Measurements from ENCODE around the gene DRAM2.

DNA sequence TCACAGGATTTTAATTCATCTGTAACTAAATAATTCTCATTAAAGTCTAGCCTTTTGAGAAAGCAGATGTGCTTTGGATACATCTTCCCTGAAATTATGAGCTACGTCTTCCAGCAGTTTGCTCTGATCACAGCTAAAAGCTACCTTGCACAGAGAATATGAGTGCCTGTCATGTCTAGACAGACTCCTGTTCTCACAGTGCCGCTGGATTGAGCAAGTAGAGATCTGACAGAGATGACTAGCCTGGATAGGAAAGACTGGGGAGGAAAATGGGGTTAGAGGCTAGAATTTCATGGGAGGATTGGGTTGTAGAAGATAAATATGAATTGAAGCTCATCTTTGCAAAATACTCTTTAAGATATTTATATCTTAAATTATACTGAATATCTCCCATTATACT lies 24.3 kb upstream of the DRAM2 start:
- TF ChIP-seq ZKSCAN8 (CRISPR knock-in tag; IDR thresholded peaks at IDR 0.05) (no peak), POLR2A (conservative IDR thresholded peaks at IDR 0.05) (no peak), SAFB2 (IDR thresholded peaks at IDR 0.05; ENCODE audit: borderline replicate concordance, low read depth, low read length, severe bottlenecking) (no peak), ZNF274 (IDR thresholded peaks at IDR 0.05; ENCODE audit: borderline replicate concordance, low read depth, low read length) (no peak), ZNF408 (CRISPR knock-in tag; IDR thresholded peaks at IDR 0.05; ENCODE audit: low read depth) (no peak), MCM2 (IDR thresholded peaks at IDR 0.05; ENCODE audit: low read depth) (no peak), ZC3H4 (CRISPR knock-in tag; IDR thresholded peaks at IDR 0.05; ENCODE audit: borderline replicate concordance) (no peak), HMG20A (CRISPR knock-in tag; conservative IDR thresholded peaks at IDR 0.05) (no peak), JUND (IDR thresholded peaks at IDR 0.05; ENCODE audit: borderline replicate concordance, low read depth, low read length) (no peak), JUND (tag; IDR thresholded peaks at IDR 0.05; ENCODE audit: borderline replicate concordance, low read depth, low read length) (no peak)
- TF ChIP-seq, protein P1, sequence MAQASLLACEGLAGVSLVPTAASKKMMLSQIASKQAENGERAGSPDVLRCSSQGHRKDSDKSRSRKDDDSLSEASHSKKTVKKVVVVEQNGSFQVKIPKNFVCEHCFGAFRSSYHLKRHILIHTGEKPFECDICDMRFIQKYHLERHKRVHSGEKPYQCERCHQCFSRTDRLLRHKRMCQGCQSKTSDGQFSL (CRISPR knock-in tag; IDR thresholded peaks at IDR 0.05), result no peak
- TF ChIP-seq, protein P1 (tag; IDR thresholded peaks at IDR 0.05), result no peak

Data from K562 (cell line).